Sigmoid colon (tissue), 4 donors: Measurements from ENCODE around the gene ACTL8.

Experiments
- EP300 ChIP-seq, 4 donors: sonication (generic); formaldehyde crosslinking; IDR thresholded peaks; one replicate each; pipeline ENCODE4 v1.6.1; 2017; ENCODE audit warnings: antibody characterized with exemption in 4 of 4
- POLR2A ChIP-seq, 2 donors: fragments of 450-650 bp; IDR thresholded peaks; one replicate each; pipeline ENCODE4 v1.6.1; 2016; ENCODE audit warnings: antibody characterized with exemption in 2 of 2, mild to moderate bottlenecking in 2 of 2, moderate library complexity in 2 of 2
- POLR2AphosphoS5 ChIP-seq, 4 donors: sonication (generic); formaldehyde crosslinking; IDR thresholded peaks; one replicate each; pipeline ENCODE4 v1.6.1; 2017; ENCODE audit warnings: antibody characterized with exemption in 4 of 4
- TF ChIP-seq, protein P1 (sequence below), 4 experiments: fragments of 450-650 bp in 3 of 4; fragments of 200-600 bp in 1 of 4; IDR thresholded peaks; one replicate each; pipeline ENCODE4 v1.5.1; 2016 to 2019; ENCODE audit warnings: antibody characterized with exemption in 4 of 4, mild to moderate bottlenecking in 3 of 4, moderate library complexity in 2 of 4

DNA sequence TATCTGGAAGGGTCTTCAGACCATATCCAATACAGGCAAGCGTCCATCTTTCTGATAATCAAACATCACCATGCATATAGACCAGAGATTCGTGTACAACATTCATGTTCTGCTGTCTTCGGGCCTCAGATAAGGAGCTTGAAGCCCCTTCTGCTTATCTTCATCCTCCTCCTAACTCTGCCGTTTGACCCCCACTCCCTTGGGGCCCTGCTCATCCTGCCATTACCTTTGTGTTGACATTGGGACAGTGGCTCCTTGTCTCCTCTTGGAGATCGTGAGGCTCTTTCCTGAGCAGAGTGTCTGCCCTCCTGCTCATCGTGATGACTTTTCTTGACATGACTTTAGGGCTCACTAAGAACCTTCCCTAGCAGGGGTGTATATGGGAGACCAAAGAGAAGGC, 37.3 kb downstream of the ACTL8 start:
- TF ChIP-seq, protein P1, sequence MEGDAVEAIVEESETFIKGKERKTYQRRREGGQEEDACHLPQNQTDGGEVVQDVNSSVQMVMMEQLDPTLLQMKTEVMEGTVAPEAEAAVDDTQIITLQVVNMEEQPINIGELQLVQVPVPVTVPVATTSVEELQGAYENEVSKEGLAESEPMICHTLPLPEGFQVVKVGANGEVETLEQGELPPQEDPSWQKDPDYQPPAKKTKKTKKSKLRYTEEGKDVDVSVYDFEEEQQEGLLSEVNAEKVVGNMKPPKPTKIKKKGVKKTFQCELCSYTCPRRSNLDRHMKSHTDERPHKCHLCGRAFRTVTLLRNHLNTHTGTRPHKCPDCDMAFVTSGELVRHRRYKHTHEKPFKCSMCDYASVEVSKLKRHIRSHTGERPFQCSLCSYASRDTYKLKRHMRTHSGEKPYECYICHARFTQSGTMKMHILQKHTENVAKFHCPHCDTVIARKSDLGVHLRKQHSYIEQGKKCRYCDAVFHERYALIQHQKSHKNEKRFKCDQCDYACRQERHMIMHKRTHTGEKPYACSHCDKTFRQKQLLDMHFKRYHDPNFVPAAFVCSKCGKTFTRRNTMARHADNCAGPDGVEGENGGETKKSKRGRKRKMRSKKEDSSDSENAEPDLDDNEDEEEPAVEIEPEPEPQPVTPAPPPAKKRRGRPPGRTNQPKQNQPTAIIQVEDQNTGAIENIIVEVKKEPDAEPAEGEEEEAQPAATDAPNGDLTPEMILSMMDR (IDR thresholded peaks at IDR 0.05) = no peak
- TF ChIP-seq EP300 (IDR thresholded peaks at IDR 0.05) (no peak), POLR2AphosphoS5 (IDR thresholded peaks at IDR 0.05) (no peak), POLR2A (IDR thresholded peaks at IDR 0.05) (no peak)
